ENCODE measurements around the gene SERTAD2.

Gene SERTAD2

GRCh38 chr2:64624108-64624610 is 29.6 kb downstream of the SERTAD2 start:
- no peak for TF ChIP-seq CTCF (IDR thresholded peaks at IDR 0.05; ENCODE audit: low read depth, low read length, missing control alignments)
- DNase-seq (ENCODE audit: extremely low read depth, low read depth): no peak
- no peak overlapping the region for H3K4me3 ChIP-seq (replicated peaks; ENCODE audit: low read depth, low read length)

- no peak overlapping the region for H3K4me3 ChIP-seq (replicated peaks; ENCODE audit: low read depth, low read length)
- DNase-seq (ENCODE audit: extremely low read depth, low read depth): no peak
- no peak for TF ChIP-seq CTCF (IDR thresholded peaks at IDR 0.05; ENCODE audit: low read depth, low read length, missing control alignments)
Observed at GRCh38 chr2:64623242-64623850, 30.4 kb downstream of the SERTAD2 start.

GRCh38 chr2:64622443-64623241 is 31.1 kb downstream of the SERTAD2 start:
- no peak overlapping the region for H3K4me3 ChIP-seq (replicated peaks; ENCODE audit: low read depth, low read length)
- DNase-seq (ENCODE audit: extremely low read depth, low read depth): no peak
- TF ChIP-seq CTCF (IDR thresholded peaks at IDR 0.05; ENCODE audit: low read depth, low read length, missing control alignments): no peak

- no peak overlapping the region for H3K4me3 ChIP-seq (replicated peaks; ENCODE audit: low read depth, low read length)
- no peak for TF ChIP-seq CTCF (IDR thresholded peaks at IDR 0.05; ENCODE audit: low read depth, low read length, missing control alignments)
- DNase-seq (ENCODE audit: extremely low read depth, low read depth): no peak
Observed at GRCh38 chr2:64620661-64621060, 33.1 kb downstream of the SERTAD2 start.

- DNase-seq (ENCODE audit: extremely low read depth, low read depth): no peak
- H3K4me3 ChIP-seq (replicated peaks; ENCODE audit: low read depth, low read length): no peak overlapping the region
- no peak for TF ChIP-seq CTCF (IDR thresholded peaks at IDR 0.05; ENCODE audit: low read depth, low read length, missing control alignments)
Observed at GRCh38 chr2:64617631-64618151, 36.0 kb downstream of the SERTAD2 start.

GRCh38 chr2:64615844-64616536 is 37.7 kb downstream of the SERTAD2 start:
- no peak overlapping the region for H3K4me3 ChIP-seq (replicated peaks; ENCODE audit: low read depth, low read length)
- no peak for DNase-seq (ENCODE audit: extremely low read depth, low read depth)
- no peak for TF ChIP-seq CTCF (IDR thresholded peaks at IDR 0.05; ENCODE audit: low read depth, low read length, missing control alignments)
